Dendritic cell treated with granulocyte-macrophage colony-stimulating factor and Interleukin-4, amounts not matched to agents 40 ng/mL and 50 ng/mL, for 4 days (primary cell): ENCODE measurements around the gene ZDHHC1.
A peak's percentile ranks its signal among the peaks of the same experiment; 100 is the strongest.
"Not testable (repeated sequence)": the region's sequence is repeated elsewhere in the genome, so short reads cannot be mapped to it uniquely, and the experiment has no call there.

ENCODE experiments used
- H3K27ac Mint-ChIP-seq: one replicate; pipeline ENCODE4 v1.8.0; 2022; ENCODE audit warnings: mild to moderate bottlenecking, mixed read lengths
- H3K27me3 Mint-ChIP-seq: one replicate; pipeline ENCODE4 v1.8.0; 2022; ENCODE audit warnings: mild to moderate bottlenecking, mixed read lengths
- H3K36me3 Mint-ChIP-seq: one replicate; pipeline ENCODE4 v1.8.0; 2022; ENCODE audit warnings: low read depth, mixed read lengths
- H3K4me1 Mint-ChIP-seq: one replicate; pipeline ENCODE4 v1.8.0; 2022; ENCODE audit warnings: low read depth, mixed read lengths
- H3K4me3 Mint-ChIP-seq: one replicate; pipeline ENCODE4 v1.8.0; 2022; ENCODE audit warnings: mild to moderate bottlenecking, moderate library complexity, mixed read lengths
- H3K9me3 Mint-ChIP-seq: one replicate; pipeline ENCODE4 v1.8.0; 2022; ENCODE audit warnings: mixed read lengths
- intact Hi-C: fragments of 100-400 bp; cut with micrococcal nuclease; formaldehyde crosslinking; loops from one replicate; pipeline ENCODE4 v1.15.0; 2022

The ZDHHC1 gene

GRCh38 chr16:67378642-67379041 is 37.6 kb downstream of the ZDHHC1 start:
- Mint-ChIP-seq H3K27ac (no peak overlapping the region), H3K9me3 (no peaks in the 10 kb centered on the region), H3K27me3 (peaks cover 16% of the 10 kb centered on the region), H3K4me1 (peaks cover 7% of the 10 kb centered on the region), H3K36me3 (no peaks in the 10 kb centered on the region), H3K4me3 (no peak overlapping the region)
- intact Hi-C loops: no loop called here

GRCh38 chr16:67376012-67376411 is 40.3 kb downstream of the ZDHHC1 start:
- H3K27ac Mint-ChIP-seq, H3K36me3 Mint-ChIP-seq, H3K27me3 Mint-ChIP-seq, intact Hi-C loops, H3K4me1 Mint-ChIP-seq, H3K4me3 Mint-ChIP-seq, H3K9me3 Mint-ChIP-seq: not testable (repeated sequence)

GRCh38 chr16:67372664-67373063 is 43.6 kb downstream of the ZDHHC1 start:
- H3K36me3 Mint-ChIP-seq: no peaks in the 10 kb centered on the region
- no peak overlapping the region for H3K4me3 Mint-ChIP-seq
- H3K4me1 Mint-ChIP-seq: peaks cover 7% of the 10 kb centered on the region
- H3K9me3 Mint-ChIP-seq: no peaks in the 10 kb centered on the region
- H3K27ac Mint-ChIP-seq: no peak overlapping the region
- intact Hi-C loops: loop anchor here (5.0 kb wide), 1 partner anchor 40 kb away; no protein-coding TSS in a partner anchor
- H3K27me3 Mint-ChIP-seq: peaks cover 7% of the 10 kb centered on the region

GRCh38 chr16:67370661-67371060 is 45.6 kb downstream of the ZDHHC1 start:
- Mint-ChIP-seq H3K27me3 (no peaks in the 10 kb centered on the region), H3K36me3 (no peaks in the 10 kb centered on the region), H3K4me3 (no peak overlapping the region), H3K9me3 (no peaks in the 10 kb centered on the region), H3K27ac (no peak overlapping the region), H3K4me1 (peaks cover 12% of the 10 kb centered on the region)
- intact Hi-C loops: loop anchor here (5.0 kb wide), 1 partner anchor 42 kb away; no protein-coding TSS in a partner anchor

GRCh38 chr16:67364600-67365235 is 51.6 kb downstream of the ZDHHC1 start:
- Mint-ChIP-seq H3K36me3 (no peaks in the 10 kb centered on the region), H3K4me1 (peaks cover 24% of the 10 kb centered on the region), H3K9me3 (no peaks in the 10 kb centered on the region), H3K27ac (peak overlapping the region; percentile 56), H3K4me3 (no peak overlapping the region), H3K27me3 (peaks cover 2% of the 10 kb centered on the region)
- intact Hi-C loops: no loop called here

GRCh38 chr16:67361038-67361437 is 55.2 kb downstream of the ZDHHC1 start:
- Mint-ChIP-seq H3K36me3 (no peaks in the 10 kb centered on the region), H3K27ac (no peak overlapping the region), H3K27me3 (peaks cover 2% of the 10 kb centered on the region), H3K9me3 (no peaks in the 10 kb centered on the region), H3K4me3 (no peak overlapping the region), H3K4me1 (peaks cover 22% of the 10 kb centered on the region)
- intact Hi-C loops: no loop called here

GRCh38 chr16:67359540-67360269 is 56.6 kb downstream of the ZDHHC1 start:
- intact Hi-C loops, H3K27ac Mint-ChIP-seq, H3K27me3 Mint-ChIP-seq, H3K9me3 Mint-ChIP-seq, H3K4me3 Mint-ChIP-seq, H3K36me3 Mint-ChIP-seq, H3K4me1 Mint-ChIP-seq: not testable (repeated sequence)

- intact Hi-C loops: no loop called here
- H3K4me3 Mint-ChIP-seq: no peak overlapping the region
- H3K27me3 Mint-ChIP-seq: peaks cover 12% of the 10 kb centered on the region
- no peaks in the 10 kb centered on the region for H3K36me3 Mint-ChIP-seq
- no peaks in the 10 kb centered on the region for H3K4me1 Mint-ChIP-seq
- no peaks in the 10 kb centered on the region for H3K9me3 Mint-ChIP-seq
- H3K27ac Mint-ChIP-seq: no peak overlapping the region
These were observed 58.7 kb downstream of the ZDHHC1 start for GRCh38 chr16:67357561-67357960.

GRCh38 chr16:67356396-67356795 is 59.9 kb downstream of the ZDHHC1 start:
- no peaks in the 10 kb centered on the region for H3K4me1 Mint-ChIP-seq
- H3K27ac Mint-ChIP-seq: no peak overlapping the region
- no peaks in the 10 kb centered on the region for H3K36me3 Mint-ChIP-seq
- peaks cover 12% of the 10 kb centered on the region for H3K27me3 Mint-ChIP-seq
- H3K9me3 Mint-ChIP-seq: no peaks in the 10 kb centered on the region
- intact Hi-C loops: no loop called here
- H3K4me3 Mint-ChIP-seq: no peak overlapping the region

- H3K36me3 Mint-ChIP-seq, H3K27me3 Mint-ChIP-seq, H3K27ac Mint-ChIP-seq, H3K4me1 Mint-ChIP-seq, H3K9me3 Mint-ChIP-seq, intact Hi-C loops, H3K4me3 Mint-ChIP-seq: not testable (repeated sequence)
These were observed 63.8 kb downstream of the ZDHHC1 start for GRCh38 chr16:67352463-67352862.

- H3K4me3 Mint-ChIP-seq: no peak overlapping the region
- H3K27ac Mint-ChIP-seq: no peak overlapping the region
- no peaks in the 10 kb centered on the region for H3K9me3 Mint-ChIP-seq
- no peaks in the 10 kb centered on the region for H3K36me3 Mint-ChIP-seq
- intact Hi-C loops: no loop called here
- H3K4me1 Mint-ChIP-seq: peaks cover 5% of the 10 kb centered on the region
- peaks cover 8% of the 10 kb centered on the region for H3K27me3 Mint-ChIP-seq
These were observed 66.0 kb downstream of the ZDHHC1 start for GRCh38 chr16:67350324-67350723.

GRCh38 chr16:67349172-67349571 is 67.1 kb downstream of the ZDHHC1 start:
- peaks cover 7% of the 10 kb centered on the region for H3K27me3 Mint-ChIP-seq
- H3K36me3 Mint-ChIP-seq: no peaks in the 10 kb centered on the region
- intact Hi-C loops: no loop called here
- H3K4me1 Mint-ChIP-seq: peaks cover 7% of the 10 kb centered on the region
- no peak overlapping the region for H3K27ac Mint-ChIP-seq
- H3K4me3 Mint-ChIP-seq: no peak overlapping the region
- no peaks in the 10 kb centered on the region for H3K9me3 Mint-ChIP-seq

GRCh38 chr16:67346341-67346740 is 69.9 kb downstream of the ZDHHC1 start:
- Mint-ChIP-seq H3K27me3 (no peaks in the 10 kb centered on the region), H3K4me1 (peaks cover 7% of the 10 kb centered on the region), H3K36me3 (no peaks in the 10 kb centered on the region), H3K27ac (no peak overlapping the region), H3K9me3 (no peaks in the 10 kb centered on the region), H3K4me3 (no peak overlapping the region)
- intact Hi-C loops: no loop called here

GRCh38 chr16:67345401-67345800 is 70.9 kb downstream of the ZDHHC1 start:
- Mint-ChIP-seq H3K27me3 (no peaks in the 10 kb centered on the region), H3K9me3 (no peaks in the 10 kb centered on the region), H3K4me3 (no peak overlapping the region), H3K4me1 (peaks cover 7% of the 10 kb centered on the region), H3K36me3 (no peaks in the 10 kb centered on the region), H3K27ac (no peak overlapping the region)
- intact Hi-C loops: no loop called here
